HG03097 (cell line): ENCODE data around the gene MALT1.
A peak's percentile ranks its signal among the peaks of the same experiment; 100 is the strongest.
"Not testable (repeated sequence)": the region's sequence is repeated elsewhere in the genome, so short reads cannot be mapped to it uniquely, and the experiment has no call there.

Experiments used
- ATAC-seq: cut with Tn5 transposase; IDR thresholded peaks from one replicate; pipeline ENCODE4 v1.9.1; 2021; ENCODE audit not compliant: unreplicated experiment, low FRiP score

Gene MALT1

DNA sequence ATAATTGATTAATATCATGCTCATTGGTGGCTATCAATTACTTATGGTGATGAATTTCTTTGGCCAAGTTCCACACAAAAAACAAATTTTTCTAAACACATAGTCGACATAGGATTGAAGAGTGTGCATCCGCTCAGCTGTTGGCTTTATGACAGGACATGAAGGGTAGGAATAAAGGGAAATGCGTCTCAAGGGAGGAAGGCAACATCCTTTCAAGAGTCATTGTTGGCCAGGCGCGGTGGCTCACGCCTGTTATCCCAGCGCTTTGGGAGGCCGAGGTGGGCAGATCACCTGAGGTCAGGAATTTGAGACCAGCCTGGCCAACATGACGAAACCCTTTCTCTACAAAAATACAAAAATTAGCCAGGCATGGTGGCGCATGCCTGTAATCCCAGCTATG is 20.4 kb upstream of the MALT1 start:
- not testable (repeated sequence) for ATAC-seq

DNA sequence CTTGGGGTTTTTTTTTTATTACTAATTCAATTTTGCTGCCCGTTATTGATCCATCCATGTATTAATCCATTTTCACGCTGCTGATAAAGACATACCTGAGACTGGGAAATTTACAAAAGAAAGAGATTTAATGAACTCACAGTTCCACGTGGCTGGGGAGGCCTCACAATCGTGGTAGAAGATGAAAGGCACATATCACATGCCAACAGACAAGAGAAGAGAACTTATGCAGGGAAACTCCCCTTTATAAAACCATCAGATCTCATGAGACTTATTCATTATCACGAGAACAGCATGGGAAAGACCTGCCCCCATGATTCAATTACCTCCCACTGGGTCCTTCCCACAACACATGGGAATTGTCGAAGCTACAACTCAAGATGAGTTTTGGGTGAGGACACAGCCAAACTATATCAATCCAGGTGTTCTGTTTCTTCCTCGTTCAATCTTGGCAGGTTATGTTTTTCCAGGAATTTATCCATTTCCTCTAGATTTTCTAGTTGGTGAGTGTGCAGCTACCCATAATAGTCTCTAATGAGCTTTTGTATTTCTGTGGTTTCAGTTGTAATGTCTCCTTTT is 18.0 kb upstream of the MALT1 start:
- ATAC-seq = not testable (repeated sequence)

GRCh38 chr18:58653814-58654509 is 17.3 kb upstream of the MALT1 start:
- no peak for ATAC-seq

DNA sequence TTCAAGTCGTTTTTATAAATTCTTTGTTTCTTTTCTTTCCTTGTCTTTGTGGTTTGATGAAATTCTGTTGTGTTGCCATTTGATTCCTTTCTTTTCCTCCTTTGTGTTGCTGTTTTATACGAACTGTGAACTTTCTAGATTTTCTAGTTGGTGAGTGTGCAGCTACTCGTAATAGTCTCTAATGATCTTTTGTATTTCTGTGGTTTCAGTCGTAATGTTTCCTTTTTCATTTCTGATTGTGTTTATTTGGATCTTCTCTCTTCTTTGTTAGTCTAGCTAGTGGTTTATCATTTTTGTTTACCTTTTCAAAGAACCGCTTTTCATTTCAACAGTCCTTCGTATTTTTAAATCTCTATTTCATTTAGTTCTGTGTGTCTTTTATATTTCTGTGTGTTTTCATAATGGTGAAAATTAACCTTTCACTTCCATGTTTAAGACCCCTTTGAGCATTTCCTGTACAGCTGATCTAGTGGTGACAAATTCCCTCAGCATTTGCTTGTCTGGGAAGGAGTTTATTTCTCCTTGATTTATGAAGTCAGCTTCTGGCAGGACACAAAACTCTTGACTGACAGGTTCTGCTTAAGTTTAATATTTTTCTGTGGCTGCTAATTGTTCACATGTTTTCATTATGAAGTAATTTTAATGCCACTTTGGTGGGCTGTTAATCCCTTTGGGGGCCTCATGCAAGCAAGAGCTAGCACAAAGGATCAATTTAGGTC is 16.2 kb upstream of the MALT1 start:
- ATAC-seq = no peak

DNA sequence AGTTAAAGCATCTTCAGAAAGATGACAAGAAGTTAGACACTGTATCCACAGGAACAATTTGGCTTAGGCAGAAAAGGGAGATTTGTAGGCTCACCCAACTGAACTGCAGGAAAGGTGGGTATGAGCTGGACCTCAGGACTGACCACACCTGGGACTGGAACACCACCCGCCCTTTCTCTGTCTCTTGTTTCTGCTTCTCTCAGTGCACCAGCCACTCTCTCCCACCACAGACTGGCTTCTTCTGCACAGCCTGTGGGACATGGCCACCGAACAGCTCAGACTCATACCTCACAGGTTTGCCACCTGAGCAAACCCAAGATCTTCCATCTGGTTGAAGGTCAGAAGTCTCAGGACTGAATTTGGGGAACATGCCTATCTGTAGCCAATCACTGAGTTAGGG is 14.2 kb upstream of the MALT1 start:
- no peak for ATAC-seq

DNA sequence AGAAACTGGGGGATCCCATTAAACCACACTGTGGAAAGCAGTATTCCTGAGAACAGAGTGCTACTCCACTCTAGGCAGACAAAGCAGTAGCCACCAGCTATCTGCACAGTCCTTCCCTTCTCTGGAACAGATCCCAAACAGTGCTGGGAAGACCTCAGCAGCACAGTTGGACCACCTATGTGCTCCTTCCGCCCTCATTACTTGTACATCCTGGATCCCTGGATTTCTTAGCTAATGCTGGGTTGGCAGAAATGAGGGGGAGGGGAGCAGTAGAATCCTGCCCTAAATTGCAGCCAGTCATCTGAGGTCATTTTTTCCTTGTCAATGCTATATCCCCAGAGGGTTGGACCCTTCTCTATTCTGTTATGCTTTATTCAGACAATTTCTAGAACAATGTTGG is 13.8 kb upstream of the MALT1 start:
- ATAC-seq = no peak

DNA sequence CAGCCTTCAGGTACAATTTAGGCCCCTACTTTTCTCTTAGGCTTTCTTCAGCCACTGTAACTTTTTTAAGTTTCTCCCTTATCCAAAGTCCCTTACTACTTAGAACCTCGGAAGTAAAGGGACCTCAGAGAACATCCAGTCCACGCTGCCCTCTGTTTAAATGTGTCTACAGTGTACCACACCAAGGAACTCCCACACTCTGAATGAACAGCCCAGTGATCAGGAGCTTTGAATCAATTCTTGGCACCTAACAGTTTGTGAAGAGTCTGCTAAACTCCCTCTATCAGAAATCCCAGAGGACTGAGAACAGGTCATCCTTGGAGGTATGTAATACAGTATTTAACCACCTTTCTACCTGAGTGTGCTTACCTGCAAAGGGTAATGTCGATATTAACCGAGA is 11.6 kb upstream of the MALT1 start:
- no peak for ATAC-seq

DNA sequence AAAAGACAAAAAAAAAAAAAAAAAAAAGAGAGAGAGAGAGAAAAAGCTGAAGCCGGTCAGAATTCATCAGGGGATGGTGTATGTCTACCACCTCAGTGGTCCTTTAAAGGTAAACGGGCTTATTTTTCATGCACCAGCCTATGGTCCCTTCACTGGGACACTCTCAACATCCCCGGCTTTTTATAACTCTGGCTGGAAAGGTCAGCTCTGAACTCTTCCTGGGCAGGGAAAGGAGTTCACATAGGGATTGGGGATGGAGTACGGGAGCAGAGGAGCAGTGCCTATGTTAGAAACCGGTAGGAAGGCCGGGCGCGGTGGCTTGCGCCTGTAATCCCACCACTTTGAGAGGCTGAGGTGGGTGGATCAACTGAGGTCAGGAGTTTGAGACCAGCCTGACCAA is 10.3 kb upstream of the MALT1 start:
- ATAC-seq = no peak

GRCh38 chr18:58661423-58661822 is 9.8 kb upstream of the MALT1 start:
- no peak for ATAC-seq

DNA sequence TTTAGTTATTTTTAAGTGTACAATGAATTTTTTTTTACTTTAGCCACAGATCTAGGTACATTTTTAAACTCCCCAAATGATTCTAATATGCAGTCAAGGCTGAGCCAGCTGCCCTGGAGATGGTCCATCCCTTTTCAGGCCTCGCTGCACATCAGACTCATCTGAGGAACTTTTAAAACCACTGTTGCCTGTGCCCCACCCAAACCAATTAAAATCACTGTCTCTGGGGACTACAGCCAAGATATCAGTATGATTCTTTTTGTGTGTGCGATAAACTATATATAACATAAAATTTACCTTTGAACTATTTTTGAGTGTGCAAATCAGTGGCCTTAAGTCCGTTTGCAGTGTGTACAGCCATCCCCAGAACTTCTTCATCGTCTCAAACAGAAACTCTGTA is 9.1 kb upstream of the MALT1 start:
- ATAC-seq = no peak

GRCh38 chr18:58666176-58666575 is 5.1 kb upstream of the MALT1 start:
- ATAC-seq = no peak

DNA sequence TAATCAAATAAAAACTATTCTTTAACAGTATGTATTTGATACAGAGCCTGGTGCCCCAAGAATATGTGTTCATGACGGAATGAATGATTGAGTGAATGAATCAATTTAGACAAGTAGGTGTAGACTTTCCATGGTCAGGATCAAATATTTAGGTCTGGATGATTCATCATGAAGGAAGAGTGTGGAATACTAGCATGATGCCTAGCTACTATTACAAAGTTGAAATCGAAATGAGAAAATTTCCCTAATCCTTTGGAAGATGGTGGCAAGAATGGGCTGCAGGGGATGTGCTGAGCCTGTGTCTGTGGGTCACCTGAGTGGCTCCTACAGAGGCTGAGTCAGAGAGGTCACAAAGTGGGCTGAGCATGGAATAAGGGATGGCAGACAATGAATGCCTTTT is 3.1 kb upstream of the MALT1 start:
- ATAC-seq = no peak

DNA sequence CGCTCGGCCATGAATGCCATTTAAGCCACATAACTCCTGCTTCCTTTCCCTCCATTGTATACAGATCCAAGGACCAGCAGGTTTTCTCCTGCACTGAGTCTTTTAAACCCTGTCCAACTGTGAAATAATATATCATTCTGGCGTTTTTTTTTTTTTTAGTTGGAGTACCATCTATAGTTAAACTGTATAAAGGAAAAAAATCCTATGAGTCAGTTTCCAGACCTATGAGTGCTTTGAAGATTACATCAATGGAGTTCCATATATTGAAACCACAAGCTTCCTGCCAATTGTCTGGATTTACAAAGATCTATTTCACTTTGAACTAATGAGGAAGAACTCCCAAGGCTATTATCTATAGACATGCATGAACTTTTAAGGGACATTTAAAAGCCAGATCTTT is 2.4 kb upstream of the MALT1 start:
- ATAC-seq = no peak

DNA sequence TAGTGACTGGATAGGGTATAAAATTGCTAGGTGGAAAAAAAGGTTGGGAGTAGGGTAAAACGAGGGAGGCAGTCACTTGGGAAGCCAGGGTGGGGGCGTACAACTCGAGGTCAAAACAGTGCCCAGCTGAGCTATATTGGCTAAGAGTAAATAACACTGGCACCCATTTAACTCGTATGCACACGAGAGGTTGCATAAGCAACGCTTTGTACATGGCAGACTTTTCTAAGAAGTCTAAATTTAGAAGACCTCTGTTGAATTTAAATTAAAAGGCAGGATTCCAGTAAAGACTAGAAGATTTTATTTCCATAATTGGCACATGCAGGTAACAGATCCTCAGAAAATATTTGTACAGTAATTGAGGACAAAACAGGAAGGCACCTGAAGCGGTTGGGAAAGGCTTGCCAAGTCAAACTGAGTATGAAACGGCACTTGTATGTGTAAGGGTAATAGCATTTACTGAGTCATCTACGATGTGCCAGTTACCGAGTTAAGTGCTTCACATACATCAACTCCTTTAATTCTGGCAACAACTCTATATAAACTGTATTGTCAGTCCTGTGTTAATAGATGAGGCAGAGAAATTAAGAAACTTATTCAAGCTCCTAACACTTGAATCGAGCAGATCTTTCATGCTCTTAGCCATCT is 1.4 kb upstream of the MALT1 start:
- ATAC-seq = no peak

DNA sequence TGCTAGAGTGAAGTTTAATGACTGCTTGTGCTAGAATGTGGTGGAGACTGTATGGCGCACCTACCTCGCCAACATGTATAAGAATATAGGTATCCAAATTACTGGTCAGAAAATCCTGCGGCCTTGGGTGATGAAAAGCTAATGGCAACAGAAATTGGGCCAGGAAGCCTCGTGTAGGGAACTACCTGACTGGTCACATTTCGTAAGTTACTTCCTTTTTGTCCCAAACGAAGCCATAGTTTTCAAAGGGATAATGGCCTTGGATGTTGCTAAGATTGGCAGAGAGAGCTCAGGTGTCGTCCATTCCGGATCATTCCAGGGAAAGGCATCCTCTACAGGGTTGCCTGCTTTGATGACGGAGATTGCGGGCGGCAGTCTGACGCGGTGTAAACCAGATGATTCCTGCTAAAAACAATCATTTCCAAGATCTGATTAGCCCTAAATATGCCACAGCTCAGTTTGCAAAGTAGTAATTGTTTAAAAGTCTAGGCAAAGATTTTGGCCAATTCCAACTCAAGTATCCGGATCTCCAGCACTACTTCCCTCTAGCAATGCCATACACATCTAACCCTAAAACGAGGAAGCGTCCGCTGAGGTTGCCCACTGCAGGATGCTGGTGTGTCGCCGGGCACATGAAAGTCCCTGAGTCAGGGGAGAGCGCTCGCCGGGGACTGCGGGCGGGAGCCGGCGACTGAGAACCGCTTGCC is 708 bp upstream of the MALT1 start:
- ATAC-seq = peak; percentile 0

GRCh38 chr18:58671632-58672564 is 633 bp downstream of the MALT1 start:
- no peak for ATAC-seq

DNA sequence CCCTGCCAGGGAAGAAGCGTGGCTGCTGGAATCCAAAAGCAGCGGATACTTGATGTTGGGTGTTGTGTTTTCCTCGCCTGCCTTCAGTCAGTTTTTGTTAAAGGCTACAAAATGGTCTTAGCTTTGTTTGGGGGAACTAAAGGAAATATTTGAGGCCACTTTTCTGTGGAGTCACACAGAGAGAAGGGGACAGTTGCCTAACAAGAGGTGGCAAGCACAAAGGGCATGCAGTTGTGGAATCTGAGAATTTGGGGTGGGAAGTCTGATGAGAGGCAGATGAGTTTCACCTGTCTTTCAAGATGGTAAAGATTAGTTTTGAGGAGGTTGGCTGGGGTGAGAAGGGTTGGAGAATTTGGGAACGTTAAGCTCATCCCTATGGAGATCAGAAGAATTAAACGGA is 2.9 kb downstream of the MALT1 start:
- no peak for ATAC-seq

DNA sequence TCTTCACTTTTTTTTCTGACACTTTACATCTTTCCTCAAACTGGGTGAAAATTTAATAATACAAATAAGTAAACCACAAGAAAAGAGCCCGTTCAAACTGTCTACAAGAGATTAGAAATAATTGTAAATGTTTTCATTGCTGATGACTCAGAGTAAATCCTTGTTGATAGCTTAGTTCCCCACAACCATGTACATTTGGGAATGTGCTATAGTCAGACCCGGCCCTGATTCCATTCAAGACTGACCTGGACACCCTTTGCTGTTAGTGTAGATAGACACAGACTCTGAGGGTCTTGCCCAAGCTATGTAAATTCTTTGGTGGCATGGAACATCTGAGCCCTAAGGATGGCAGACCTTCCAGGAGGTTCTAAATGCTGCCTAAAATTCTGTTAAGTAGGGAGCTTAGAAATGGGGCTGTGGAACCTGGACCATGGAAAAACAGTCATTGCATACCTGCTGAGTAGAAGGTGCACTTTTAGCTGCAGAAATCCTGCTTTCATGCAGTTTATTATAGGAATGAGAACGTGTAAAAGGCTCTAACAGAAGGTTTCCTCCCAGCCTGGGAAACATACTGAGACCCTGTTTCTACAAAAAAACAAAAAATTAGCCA is 3.7 kb downstream of the MALT1 start:
- ATAC-seq = no peak

GRCh38 chr18:58676270-58676669 is 5.0 kb downstream of the MALT1 start:
- no peak for ATAC-seq
